WTC11 (cell line): ENCODE data around the gene CLUH. TPM values are rescaled to one million over a fixed set of nuclear protein-coding genes. Genes with fewer than 3 reads are reported as not detected.

ENCODE experiments used
- ATAC-seq: fragments of 200-7000 bp; cut with Tn5 transposase; 2 replicates; pipeline ENCODE4 v1.10.0; 2021; ENCODE audit warnings: mild to moderate bottlenecking, moderate library complexity
- CTCF ChIA-PET: fragments of 300-600 bp; sonication (Branson Sonifier 250); formaldehyde crosslinking; loops from one replicate; lab custom pipeline; 2021; ENCODE audit warnings: antibody characterized with exemption; lab: Charles Lee
- POLR2A ChIA-PET: fragments of 350-600 bp; sonication (Branson Sonifier 250); formaldehyde crosslinking; loops from one replicate; lab custom pipeline; 2021; ENCODE audit warnings: antibody characterized with exemption; lab: Charles Lee
- DNase-seq: peaks from one replicate; pipeline ENCODE4 v3.0.0; 2021; ENCODE audit warnings: low spot score
- H3K27ac Mint-ChIP-seq: 2 replicates; pipeline ENCODE4 v1.8.0; 2021; ENCODE audit warnings: mixed read lengths
- H3K27me3 Mint-ChIP-seq: 2 replicates; pipeline ENCODE4 v1.8.0; 2021; ENCODE audit warnings: low read depth, mild to moderate bottlenecking, moderate library complexity, mixed read lengths
- H3K36me3 Mint-ChIP-seq: 2 replicates; pipeline ENCODE4 v1.8.0; 2021; ENCODE audit warnings: mixed read lengths
- H3K4me1 Mint-ChIP-seq: 2 replicates; pipeline ENCODE4 v1.8.0; 2022; ENCODE audit warnings: mixed read lengths
- H3K4me3 Mint-ChIP-seq: 2 replicates; pipeline ENCODE4 v1.8.0; 2021; ENCODE audit warnings: mild to moderate bottlenecking, moderate library complexity, mixed read lengths
- H3K9me3 Mint-ChIP-seq: 2 replicates; pipeline ENCODE4 v1.8.0; 2021; ENCODE audit warnings: mixed read lengths
- E2F1 ChIP-seq: sonication (generic); formaldehyde crosslinking; IDR thresholded peaks from 2 replicates; pipeline ENCODE4 v1.8.0; 2022; ENCODE audit warnings: mild to moderate bottlenecking, missing genetic modification reagents
- FOXP4 ChIP-seq: sonication (generic); formaldehyde crosslinking; IDR thresholded peaks from 2 replicates; pipeline ENCODE4 v1.8.0; 2022; ENCODE audit warnings: mild to moderate bottlenecking, missing genetic modification reagents
- NFATC4 ChIP-seq: fragments of 250-450 bp; sonication (Bioruptor Pico); IDR thresholded peaks from 2 replicates; pipeline ENCODE4 v1.9.0; 2021; ENCODE audit warnings: mild to moderate bottlenecking
- NR3C1 ChIP-seq: sonication (generic); formaldehyde crosslinking; conservative IDR thresholded peaks from 2 replicates; pipeline ENCODE4 v1.8.1; 2023; ENCODE audit warnings: low read depth, mild to moderate bottlenecking, missing genetic modification reagents
- STAT6 ChIP-seq: sonication (generic); formaldehyde crosslinking; conservative IDR thresholded peaks from 2 replicates; pipeline ENCODE4 v1.8.1; 2023; ENCODE audit warnings: mild to moderate bottlenecking, low read depth, missing genetic modification reagents, moderate library complexity
- USF1 ChIP-seq: sonication (generic); formaldehyde crosslinking; IDR thresholded peaks from 2 replicates; pipeline ENCODE4 v1.8.0; 2022; ENCODE audit warnings: mild to moderate bottlenecking, missing genetic modification reagents
- ZMAT4 ChIP-seq: fragments of 250-450 bp; sonication (Bioruptor Pico); IDR thresholded peaks from 2 replicates; pipeline ENCODE4 v1.9.0; 2021; ENCODE audit warnings: mild to moderate bottlenecking
- ZNF532 ChIP-seq: fragments of 250-450 bp; sonication (Bioruptor Pico); IDR thresholded peaks from 2 replicates; pipeline ENCODE4 v1.9.0; 2021; ENCODE audit warnings: mild to moderate bottlenecking, borderline replicate concordance
- ZNF671 ChIP-seq: fragments of 250-450 bp; sonication (Bioruptor Pico); IDR thresholded peaks from 2 replicates; pipeline ENCODE4 v1.8.0; 2021; ENCODE audit warnings: mild to moderate bottlenecking
- total RNA-seq: library from RNA; stranded (reverse); gene quantifications from 3 replicates; pipeline ENCODE4 v1.2.3, GENCODE V29; 2021

Gene CLUH
- total RNA-seq, 1 experiment from 2014 or later, result 105 TPM

GRCh38 chr17:2692781-2693135, 18.8 kb downstream of the CLUH start (continued):
- TF ChIP-seq ZNF532 (CRISPR knock-in tag), result no peak
- no peak for TF ChIP-seq USF1
- no peak for TF ChIP-seq NR3C1 (CRISPR knock-in tag)
- no peak for TF ChIP-seq STAT6 (CRISPR knock-in tag)
- TF ChIP-seq FOXP4 (CRISPR knock-in tag), result no peak
- TF ChIP-seq E2F1 (CRISPR knock-in tag), result no peak
- TF ChIP-seq ZNF671 (CRISPR knock-in tag), result no peak
- TF ChIP-seq, all 79 proteins: peak for 0

GRCh38 chr17:2691965-2692780, 19.4 kb downstream of the CLUH start:
- Mint-ChIP-seq H3K9me3 (no peaks in the 10 kb centered on the region), H3K4me1 (peaks cover 5% of the 10 kb centered on the region)
- no peak for TF ChIP-seq ZMAT4 (CRISPR knock-in tag)
- no peak for TF ChIP-seq NFATC4 (CRISPR knock-in tag)
- TF ChIP-seq, all 79 proteins: peak for 0
- H3K4me3 Mint-ChIP-seq, result no peak overlapping the region
- H3K36me3 Mint-ChIP-seq, result 0 out of 2 replicates have a peak, but pooled peaks cover 3% of the 10 kb centered on the region
- no peak overlapping the region for H3K27ac Mint-ChIP-seq
- ChIA-PET POLR2A (no interaction called here), CTCF (interaction anchor here (1.3 to 1.6 kb wide), 2 partner anchors 18 to 310 kb away, joined by 3 to 5 read pairs; no protein-coding TSS in a partner anchor)
- H3K27me3 Mint-ChIP-seq, result no peaks in the 10 kb centered on the region
- DNase-seq (no peak), ATAC-seq (peak; percentile 19)
